HepG2 (cell line): ENCODE results near the gene SLC6A12. TPM values are rescaled to one million over a fixed set of nuclear protein-coding genes. Genes with fewer than 3 reads are reported as not detected.

Experiments used
- ATAC-seq: fragments of 200-7000 bp; cut with Tn5 transposase; 3 replicates; pipeline ENCODE4 v1.9.1; 2020; ENCODE audit warnings: mild to moderate bottlenecking, moderate library complexity
- BruUV-seq: library from RNA; stranded (reverse); fragments of 400-500 nt; replicated peaks from 2 replicates; lab custom pipeline; 2021; lab: Mats Ljungman, UMichigan
- CTCF ChIA-PET: fragments of 300-600 bp; formaldehyde crosslinking; extraction: SDS; loops from one replicate; lab custom pipeline; 2021; ENCODE audit warnings: low total read pairs, inconsistent platforms, low intra/inter-chr PET ratio; lab: Yijun Ruan, JAX
- POLR2A ChIA-PET: fragments of 350-600 bp; sonication (Branson Sonifier 250); formaldehyde crosslinking; loops from one replicate; lab custom pipeline; 2020; ENCODE audit warnings: antibody characterized with exemption, inconsistent platforms; lab: Yijun Ruan, JAX
- DNase-seq: peaks from one replicate; pipeline ENCODE4 v3.0.0-alpha.2; 2015; ENCODE audit warnings: low spot score
- FAIRE-seq: peaks from 3 replicates; lab custom pipeline; 2011; peaks lifted over from hg19 to GRCh38; lab: Jason Lieb, UNC
- H2AFZ ChIP-seq: one replicate; pipeline ENCODE4 v1.6.1; 2011; ENCODE audit warnings: low read length, inconsistent platforms
- H3K27ac ChIP-seq: fragments of 300-600 bp; 3 replicates; pipeline ENCODE4 v1.8.0; 2011; ENCODE audit warnings: mixed run types, mild to moderate bottlenecking, mixed read lengths, low read length, inconsistent platforms; ENCODE audit not compliant: insufficient read depth; ENCODE audit errors: extremely low read length
- H3K27me3 ChIP-seq, 2 experiments: fragments of 200-600 bp in 1 of 2; 2 replicates in 1 of 2; 3 replicates in 1 of 2; pipeline versions ENCODE4 v1.6.0 to v1.8.0; 2011; ENCODE audit warnings: low read length in 2 of 2, mild to moderate bottlenecking in 2 of 2, moderate library complexity in 2 of 2, inconsistent platforms in 1 of 2; ENCODE audit not compliant: insufficient read depth in 2 of 2, control insufficient read depth in 1 of 2
- H3K36me3 ChIP-seq, 2 experiments: fragments of 200-600 bp in 1 of 2; replicated peaks in 1 of 2; 2 replicates in 1 of 2; 3 replicates in 1 of 2; pipeline versions ENCODE4 v1.5.1 to v1.8.0; 2011; ENCODE audit warnings: low read length in 2 of 2, inconsistent platforms in 1 of 2; ENCODE audit not compliant: insufficient read depth in 2 of 2, control insufficient read depth in 1 of 2
- H3K4me1 ChIP-seq: 2 replicates; pipeline ENCODE4 v1.5.1; 2012; ENCODE audit warnings: low read length, inconsistent platforms; ENCODE audit not compliant: insufficient read depth
- H3K4me2 ChIP-seq: 2 replicates; pipeline ENCODE4 v1.6.0; 2011; ENCODE audit warnings: low read depth, low read length, inconsistent platforms
- H3K4me3 ChIP-seq, 3 experiments: fragments of 200-600 bp in 1 of 3; sonication (generic), shearing (Covaris generic) in 1 of 3; replicated peaks in 1 of 3; 2 replicates each; pipeline ENCODE4 v1.5.1; 2011 to 2016; ENCODE audit warnings: low read length in 3 of 3, inconsistent platforms in 2 of 3, low read depth in 2 of 3, mild to moderate bottlenecking in 2 of 3, control low read depth in 1 of 3, mixed read lengths in 1 of 3; ENCODE audit not compliant: insufficient read depth in 1 of 3
- H3K79me2 ChIP-seq: one replicate; pipeline ENCODE4 v1.6.1; 2011; ENCODE audit warnings: low read length, inconsistent platforms; ENCODE audit not compliant: insufficient read depth
- H3K9ac ChIP-seq: 2 replicates; pipeline ENCODE4 v1.6.0; 2011; ENCODE audit warnings: mild to moderate bottlenecking, low read depth, low read length, inconsistent platforms; ENCODE audit not compliant: insufficient read depth
- H3K9me3 ChIP-seq: 2 replicates; pipeline ENCODE4 v1.5.1; 2012; ENCODE audit warnings: mild to moderate bottlenecking, low read length
- H4K20me1 ChIP-seq: 2 replicates; pipeline ENCODE4 v1.6.0; 2011; ENCODE audit warnings: inconsistent platforms, mild to moderate bottlenecking, low read length, moderate library complexity; ENCODE audit not compliant: insufficient read depth
- ASH2L ChIP-seq: fragments of 300-600, 200-600 bp; sonication (generic); IDR thresholded peaks from 2 replicates; pipeline ENCODE4 v1.7.0; 2017; ENCODE audit warnings: low read depth, mild to moderate bottlenecking, moderate library complexity, mixed read lengths, low read length; ENCODE audit not compliant: insufficient read length
- ERF ChIP-seq: IDR thresholded peaks from 2 replicates; pipeline ENCODE4 v1.6.1; 2018; ENCODE audit warnings: missing biosample characterization, missing genetic modification reagents
- RFX5 ChIP-seq: IDR thresholded peaks from 2 replicates; pipeline ENCODE4 v1.6.1; 2011; ENCODE audit warnings: low read depth, low read length, improper control_type of control experiment
- RORA ChIP-seq: sonication (generic); formaldehyde crosslinking; IDR thresholded peaks from 2 replicates; pipeline ENCODE4 v1.5.0; 2020; ENCODE audit warnings: mild to moderate bottlenecking, missing genetic modification reagents, moderate library complexity
- SNAI1 ChIP-seq: sonication (generic); formaldehyde crosslinking; IDR thresholded peaks from 2 replicates; pipeline ENCODE4 v1.5.0; 2020; ENCODE audit warnings: mild to moderate bottlenecking, missing genetic modification reagents, borderline replicate concordance
- SP4 ChIP-seq: sonication (generic); formaldehyde crosslinking; IDR thresholded peaks from 2 replicates; pipeline ENCODE4 v1.8.1; 2023; ENCODE audit warnings: mild to moderate bottlenecking, missing genetic modification reagents
- ZNF20 ChIP-seq: sonication (generic); formaldehyde crosslinking; IDR thresholded peaks from 2 replicates; pipeline ENCODE4 v1.4.0; 2020; ENCODE audit warnings: mild to moderate bottlenecking, moderate library complexity, missing genetic modification reagents
- ZNF460 ChIP-seq: sonication (generic); formaldehyde crosslinking; IDR thresholded peaks from 2 replicates; pipeline ENCODE4 v1.5.1; 2020; ENCODE audit warnings: missing genetic modification reagents, mild to moderate bottlenecking, borderline replicate concordance
- ZNF619 ChIP-seq: sonication (generic); formaldehyde crosslinking; IDR thresholded peaks from 2 replicates; pipeline ENCODE4 v1.4.0; 2020; ENCODE audit warnings: mild to moderate bottlenecking, missing genetic modification reagents
- ZNF672 ChIP-seq: sonication (generic); formaldehyde crosslinking; IDR thresholded peaks from 2 replicates; pipeline ENCODE4 v1.8.1; 2022; ENCODE audit warnings: missing genetic modification reagents
- ZNF777 ChIP-seq: sonication (generic); formaldehyde crosslinking; IDR thresholded peaks from 2 replicates; pipeline ENCODE4 v1.4.0; 2020; ENCODE audit warnings: missing genetic modification reagents
- WGBS: methylation state at CpG from one replicate; pipeline ENCODE4 v1.1.6; 2017; ENCODE audit warnings: low lambda C conversion rate; 5-methylcytosine and 5-hydroxymethylcytosine counted together
- in situ Hi-C: cut with HindIII; loops from 2 replicates; pipeline ENCODE4 v1.10.0; 2017; ENCODE audit warnings: low pct_unique_long_range_greater_than_20kb; ENCODE audit not compliant: extremely low pct_ligation_motif_present
- intact Hi-C: fragments of 100-400 bp; cut with micrococcal nuclease; formaldehyde crosslinking; loops from one replicate; pipeline ENCODE4 v1.10.0; 2022; ENCODE audit not compliant: unreplicated experiment
- polyA plus RNA-seq, 8 experiments: library from polyadenylated mRNA; depleted of rRNA in 3 of 8; stranded (reverse) in 7 of 8; unstranded in 1 of 8; fragments of >200 nt; fragmentation: Illumina TruSeq in 4 of 8; extraction: Trizol in 4 of 8; gene quantifications; 2 replicates each; pipeline versions ENCODE4 v1.2.1 to v1.2.3, GENCODE V29; 2011 to 2016; ENCODE audit warnings: low read depth in 4 of 8, missing spikeins in 1 of 8, mixed read lengths in 1 of 8; ENCODE audit not compliant: insufficient read depth in 1 of 8
- total RNA-seq, 5 experiments: library from RNA; depleted of rRNA; stranded (reverse); fragments of >200 nt; fragmentation: Illumina TruSeq; extraction: Trizol; gene quantifications; 2 replicates each; pipeline ENCODE4 v1.2.3, GENCODE V29; 2016; ENCODE audit warnings: low read depth in 1 of 5
- TF ChIP-seq, protein P1 (sequence below): fragments of 450-650 bp; IDR thresholded peaks from 2 replicates; pipeline ENCODE4 v1.6.1; 2016
- TF ChIP-seq, protein P2 (sequence below): sonication (generic); formaldehyde crosslinking; IDR thresholded peaks from 2 replicates; pipeline ENCODE4 v1.8.1; 2023; ENCODE audit warnings: missing genetic modification reagents, mild to moderate bottlenecking, borderline replicate concordance
- TF ChIP-seq, protein P3 (sequence below): sonication (generic); formaldehyde crosslinking; IDR thresholded peaks from 2 replicates; pipeline ENCODE4 v1.5.1; 2020; ENCODE audit warnings: missing genetic modification reagents, mild to moderate bottlenecking, borderline replicate concordance

Gene SLC6A12
- total and polyA plus RNA-seq, 2 of the 13 experiments (the other 11 are each of a cell fraction or from before 2014, with no cell fraction given): 3.7 to 18.8 TPM

- Histone ChIP-seq H3K79me2 (no peaks in the 10 kb centered on the region), H3K4me2 (no peak overlapping the region), H3K27ac (no peak overlapping the region), H3K9me3 (no peaks in the 10 kb centered on the region), H3K27me3 (no peaks in the 10 kb centered on the region; a peak in 3 of 5 replicates), H2AFZ (no peak overlapping the region), H3K4me3 (no peak overlapping the region), H3K9ac (no peak overlapping the region), H3K36me3 (no peaks in the 10 kb centered on the region), H4K20me1 (no peaks in the 10 kb centered on the region), H3K4me1 (peaks cover 6% of the 10 kb centered on the region; the same call in 1 of the 2 replicates)
- TF ChIP-seq ZNF672: no peak
- TF ChIP-seq, protein P1, sequence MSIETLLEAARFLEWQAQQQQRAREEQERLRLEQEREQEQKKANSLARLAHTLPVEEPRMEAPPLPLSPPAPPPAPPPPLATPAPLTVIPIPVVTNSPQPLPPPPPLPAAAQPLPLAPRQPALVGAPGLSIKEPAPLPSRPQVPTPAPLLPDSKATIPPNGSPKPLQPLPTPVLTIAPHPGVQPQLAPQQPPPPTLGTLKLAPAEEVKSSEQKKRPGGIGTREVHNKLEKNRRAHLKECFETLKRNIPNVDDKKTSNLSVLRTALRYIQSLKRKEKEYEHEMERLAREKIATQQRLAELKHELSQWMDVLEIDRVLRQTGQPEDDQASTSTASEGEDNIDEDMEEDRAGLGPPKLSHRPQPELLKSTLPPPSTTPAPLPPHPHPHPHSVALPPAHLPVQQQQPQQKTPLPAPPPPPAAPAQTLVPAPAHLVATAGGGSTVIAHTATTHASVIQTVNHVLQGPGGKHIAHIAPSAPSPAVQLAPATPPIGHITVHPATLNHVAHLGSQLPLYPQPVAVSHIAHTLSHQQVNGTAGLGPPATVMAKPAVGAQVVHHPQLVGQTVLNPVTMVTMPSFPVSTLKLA: no peak
- TF ChIP-seq RORA (CRISPR knock-in tag): no peak
- no peak for TF ChIP-seq SP4 (CRISPR knock-in tag)
- TF ChIP-seq RFX5: no peak
- TF ChIP-seq ASH2L: no peak
- no peak for TF ChIP-seq ZNF20 (CRISPR knock-in tag)
- TF ChIP-seq SNAI1 (CRISPR knock-in tag): no peak
- TF ChIP-seq, protein P2, sequence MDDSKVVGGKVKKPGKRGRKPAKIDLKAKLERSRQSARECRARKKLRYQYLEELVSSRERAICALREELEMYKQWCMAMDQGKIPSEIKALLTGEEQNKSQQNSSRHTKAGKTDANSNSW (CRISPR knock-in tag): no peak
- TF ChIP-seq ZNF777: no peak
- TF ChIP-seq ZNF619 (CRISPR knock-in tag): no peak
- TF ChIP-seq ERF: no peak
- TF ChIP-seq, protein P3, sequence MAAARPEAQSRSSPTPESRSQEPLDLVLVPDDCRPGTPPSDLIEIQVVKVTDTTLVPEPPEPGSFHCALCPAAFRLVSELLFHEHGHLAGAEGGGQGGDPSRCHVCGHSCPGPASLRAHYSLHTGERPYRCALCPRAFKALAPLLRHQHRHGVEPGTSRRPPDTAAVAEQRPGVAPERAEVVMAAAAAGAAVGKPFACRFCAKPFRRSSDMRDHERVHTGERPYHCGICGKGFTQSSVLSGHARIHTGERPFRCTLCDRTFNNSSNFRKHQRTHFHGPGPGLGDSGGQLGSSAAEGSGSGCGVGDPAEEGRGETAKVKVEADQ: no peak
- no peak for TF ChIP-seq ZNF460 (CRISPR knock-in tag)
- intact Hi-C loops (no loop called here), in situ Hi-C loops (no loop called here)
- CTCF ChIA-PET: no interaction called here
- POLR2A ChIA-PET: no interaction called here
- no TSS peak for BruUV-seq
- DNase-seq (no peak), FAIRE-seq (no peak), ATAC-seq (no peak)
- WGBS: 69% methylated on average over 3 of the region's 3 CpGs
Observed at GRCh38 chr12:191541-191940, 22.4 kb downstream of the SLC6A12 start.
